SKM-1 (cell line): Measurements from ENCODE around the gene PRKCA.

Experiments used
- DNase-seq: peaks from one replicate; lab custom pipeline; 2025; ENCODE audit not compliant: unreplicated experiment; lab: John Stamatoyannopoulos, UW

PRKCA gene

GRCh38 chr17:66411520-66411919, 109.1 kb downstream of the PRKCA start:
- no peak for DNase-seq

- no peak for DNase-seq
These were observed 110.6 kb downstream of the PRKCA start for GRCh38 chr17:66412857-66413558.

GRCh38 chr17:66413559-66414520, 111.4 kb downstream of the PRKCA start:
- no peak for DNase-seq

- no peak for DNase-seq
These were observed 112.3 kb downstream of the PRKCA start for GRCh38 chr17:66414561-66415175.

- DNase-seq = no peak
These were observed 113.2 kb downstream of the PRKCA start for GRCh38 chr17:66415366-66416206.

- no peak for DNase-seq
These were observed 114.0 kb downstream of the PRKCA start for GRCh38 chr17:66416207-66416940.

- no peak for DNase-seq
These were observed 114.9 kb downstream of the PRKCA start for GRCh38 chr17:66417300-66417719.

- DNase-seq = no peak
These were observed 118.6 kb downstream of the PRKCA start for GRCh38 chr17:66420961-66421371.

- DNase-seq = no peak
These were observed 119.8 kb downstream of the PRKCA start for GRCh38 chr17:66422186-66422585.

GRCh38 chr17:66423056-66423955, 120.9 kb downstream of the PRKCA start:
- DNase-seq = no peak

- no peak for DNase-seq
These were observed 123.5 kb downstream of the PRKCA start for GRCh38 chr17:66425756-66426396.

- no peak for DNase-seq
These were observed 124.1 kb downstream of the PRKCA start for GRCh38 chr17:66426397-66427033.

- no peak for DNase-seq
These were observed 124.7 kb downstream of the PRKCA start for GRCh38 chr17:66427134-66427533.

GRCh38 chr17:66429680-66430079, 127.3 kb downstream of the PRKCA start:
- DNase-seq = no peak

GRCh38 chr17:66430846-66431795, 128.7 kb downstream of the PRKCA start:
- no peak for DNase-seq

- DNase-seq = no peak
These were observed 129.5 kb downstream of the PRKCA start for GRCh38 chr17:66431910-66432309.

GRCh38 chr17:66432411-66432957, 130.1 kb downstream of the PRKCA start:
- DNase-seq = no peak
